ENCODE measurements around the gene SLIT3.

GRCh38 chr5:169258372-169259000 lies 42.5 kb downstream of the SLIT3 start:
- TF ChIP-seq EZH2 (IDR thresholded peaks at IDR 0.05) (no peak), POLR2AphosphoS5 (IDR thresholded peaks at IDR 0.05; ENCODE audit: borderline replicate concordance, low read depth, low read length) (no peak), FOXP2 (optimal IDR thresholded peaks at IDR 0.05; ENCODE audit: control extremely low read depth, extremely low read length, insufficient read depth) (no peak)

All from SK-N-MC (cell line).